HG03342 (cell line): ENCODE measurements around the gene IGF1.
"Not testable (repeated sequence)": the region's sequence is repeated elsewhere in the genome, so short reads cannot be mapped to it uniquely, and the experiment has no call there.

Experiments used
- ATAC-seq: cut with Tn5 transposase; IDR thresholded peaks from one replicate; pipeline ENCODE4 v1.9.1; 2021; ENCODE audit warnings: mild to moderate bottlenecking, moderate library complexity; ENCODE audit not compliant: unreplicated experiment

The IGF1 gene

GRCh38 chr12:102396276-102396675, 84.1 kb downstream of the IGF1 start:
- no peak for ATAC-seq

DNA sequence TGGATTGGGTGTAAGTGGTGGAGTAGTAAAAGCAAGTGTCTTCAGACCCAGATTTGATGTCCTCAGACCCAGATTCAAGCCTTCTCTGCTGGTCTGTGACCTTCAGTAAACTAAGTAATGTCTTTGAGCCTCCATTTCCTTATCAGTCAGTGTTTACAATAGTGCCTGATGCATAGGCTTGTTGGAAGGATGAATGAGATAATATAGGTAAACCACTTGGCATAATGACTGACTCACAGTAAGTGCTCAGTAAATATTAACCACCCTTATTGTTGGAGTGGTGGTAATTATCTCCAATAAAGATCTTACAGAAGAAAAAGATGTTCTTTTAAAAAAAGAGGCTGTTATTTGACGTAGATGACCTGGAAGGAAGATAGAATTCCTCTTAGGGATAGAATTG, 86.2 kb downstream of the IGF1 start:
- ATAC-seq, result no peak

DNA sequence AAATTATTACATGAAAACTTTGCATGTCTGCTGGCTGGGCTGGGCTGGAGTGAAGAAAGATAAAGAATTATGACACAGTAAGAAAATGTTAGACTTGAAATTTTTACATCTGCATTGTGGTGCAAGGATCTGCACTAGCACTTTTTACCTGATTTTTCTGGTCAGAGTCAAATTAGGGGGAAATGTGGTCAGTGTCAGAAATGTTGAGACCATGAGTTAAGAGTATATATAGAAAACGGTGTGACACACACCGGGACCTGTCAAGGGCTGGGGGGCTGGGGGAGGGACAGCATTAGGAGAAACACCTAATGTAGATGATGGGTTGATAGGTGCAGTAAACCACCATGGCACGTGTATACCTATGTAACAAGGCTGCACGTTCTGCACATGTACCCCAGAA, 90.3 kb downstream of the IGF1 start:
- ATAC-seq, result no peak

- no peak for ATAC-seq
These were observed 91.9 kb downstream of the IGF1 start for GRCh38 chr12:102388469-102388868.

DNA sequence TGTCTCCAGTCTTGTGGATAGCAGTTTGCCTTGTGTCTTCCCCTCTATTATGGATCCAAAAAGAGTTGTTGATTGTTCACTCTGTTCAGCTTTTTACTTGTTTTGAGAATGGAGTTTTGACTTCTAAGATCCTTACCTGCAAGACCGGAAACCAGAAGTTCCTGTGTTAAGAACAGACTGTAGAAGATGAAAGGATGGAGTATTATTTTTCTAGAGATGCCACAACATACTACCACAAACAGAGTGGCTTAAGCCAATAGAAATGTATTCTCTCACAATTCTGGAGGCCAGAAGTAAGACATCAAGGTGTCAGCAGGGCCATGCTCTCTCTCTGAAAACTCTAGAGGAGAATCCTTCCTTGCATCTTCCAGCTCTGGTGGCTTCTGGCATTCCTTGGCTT, 95.0 kb downstream of the IGF1 start:
- no peak for ATAC-seq

DNA sequence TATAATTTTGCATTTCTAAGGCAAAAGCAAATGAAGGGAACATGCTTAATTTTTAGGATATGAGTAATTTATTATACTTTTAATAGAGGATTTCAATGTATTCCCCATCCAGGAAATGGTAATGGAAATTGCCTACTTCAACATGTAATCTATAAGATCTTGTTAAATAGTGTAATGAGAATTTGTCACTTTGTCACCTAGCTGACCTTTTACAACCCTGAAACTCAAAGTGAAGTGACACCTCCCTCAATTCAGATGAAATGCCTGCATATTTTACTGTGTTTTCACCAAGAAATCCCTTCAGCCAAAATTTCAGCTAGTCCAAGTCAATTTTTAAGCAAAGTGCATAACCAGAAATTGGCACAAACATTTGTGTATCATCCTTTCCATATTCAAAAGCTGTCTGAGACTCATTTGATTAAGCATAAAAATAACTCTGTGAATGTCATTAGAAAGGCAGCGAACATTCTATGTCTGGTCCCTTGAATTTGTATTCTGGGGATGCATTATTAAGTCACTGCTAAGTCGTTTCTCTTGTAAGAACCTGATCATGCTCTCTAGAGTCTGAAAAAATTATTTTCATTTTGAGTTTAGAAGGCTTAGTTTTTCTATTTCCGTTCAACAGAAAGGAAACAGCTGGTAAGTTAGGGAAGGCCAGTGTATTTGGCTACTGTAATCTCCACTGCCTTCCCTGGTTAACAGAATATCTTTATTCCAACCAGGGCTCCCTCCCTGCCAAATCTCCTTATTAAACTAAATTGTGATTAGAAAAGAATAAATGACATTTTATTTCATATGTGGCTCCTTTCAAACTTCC, 100.8 kb downstream of the IGF1 start:
- ATAC-seq, result no peak

DNA sequence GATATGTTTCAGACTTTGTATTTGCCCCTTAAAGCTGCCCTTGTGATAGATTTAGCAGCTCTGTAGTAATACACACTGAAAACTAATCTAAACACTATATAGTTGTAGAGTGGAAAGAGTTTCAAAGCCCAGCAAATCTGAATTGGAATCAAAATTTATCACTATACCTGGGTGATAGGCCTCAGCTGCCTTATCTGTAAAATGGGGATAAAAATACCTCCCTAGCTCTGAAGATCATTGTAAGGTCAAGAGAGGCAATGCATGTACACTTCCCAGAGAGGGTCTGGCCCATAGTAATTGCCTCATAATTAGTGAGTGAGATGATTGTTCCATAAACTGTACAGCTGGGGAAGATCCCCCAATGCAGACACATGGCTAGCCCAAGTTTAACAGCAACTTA, 103.6 kb downstream of the IGF1 start:
- ATAC-seq, result no peak

GRCh38 chr12:102376181-102376747, 104.1 kb downstream of the IGF1 start:
- no peak for ATAC-seq

- ATAC-seq, result no peak
These were observed 106.2 kb downstream of the IGF1 start for GRCh38 chr12:102374190-102374589.

DNA sequence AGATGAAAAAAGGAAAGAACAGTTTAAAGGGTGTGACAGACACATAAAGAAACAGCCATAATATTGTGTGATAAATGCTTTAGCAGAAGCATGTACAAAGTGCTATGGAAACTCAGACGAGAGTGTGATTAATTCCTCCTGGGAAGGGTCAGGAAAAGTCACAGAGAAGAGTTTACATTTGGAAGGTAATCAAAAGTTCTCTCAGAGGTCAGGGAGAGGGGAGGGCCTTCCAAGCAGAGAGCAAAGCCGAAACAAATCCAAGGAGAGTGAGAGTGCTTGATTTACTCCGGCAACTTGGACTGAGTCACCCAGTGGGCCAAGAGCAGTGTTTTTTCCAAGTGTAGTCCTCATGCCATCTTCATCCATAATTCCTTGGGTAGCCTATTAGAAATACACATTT, 108.3 kb downstream of the IGF1 start:
- ATAC-seq, result no peak

GRCh38 chr12:102371165-102371564, 109.2 kb downstream of the IGF1 start:
- no peak for ATAC-seq

- ATAC-seq, result no peak
These were observed 110.5 kb downstream of the IGF1 start for GRCh38 chr12:102369876-102370275.

DNA sequence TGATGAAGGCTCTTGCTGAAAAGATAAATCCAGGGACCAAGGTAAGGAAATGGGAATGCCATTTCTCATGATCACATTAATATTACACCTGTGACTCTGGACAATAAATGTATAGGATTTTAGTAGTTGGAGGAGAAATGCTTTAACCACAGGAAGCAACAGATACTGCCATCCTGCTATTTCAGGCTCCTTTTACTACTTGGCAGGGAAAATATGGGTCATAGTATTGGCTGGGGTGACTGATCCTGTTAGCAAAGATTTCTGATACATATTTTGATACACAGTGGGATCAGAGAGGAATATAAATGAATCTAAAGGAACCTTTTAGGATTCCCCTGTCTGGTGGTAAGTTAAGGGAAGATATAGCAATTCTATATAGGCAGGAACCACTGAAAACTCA, 115.0 kb downstream of the IGF1 start:
- ATAC-seq, result no peak

DNA sequence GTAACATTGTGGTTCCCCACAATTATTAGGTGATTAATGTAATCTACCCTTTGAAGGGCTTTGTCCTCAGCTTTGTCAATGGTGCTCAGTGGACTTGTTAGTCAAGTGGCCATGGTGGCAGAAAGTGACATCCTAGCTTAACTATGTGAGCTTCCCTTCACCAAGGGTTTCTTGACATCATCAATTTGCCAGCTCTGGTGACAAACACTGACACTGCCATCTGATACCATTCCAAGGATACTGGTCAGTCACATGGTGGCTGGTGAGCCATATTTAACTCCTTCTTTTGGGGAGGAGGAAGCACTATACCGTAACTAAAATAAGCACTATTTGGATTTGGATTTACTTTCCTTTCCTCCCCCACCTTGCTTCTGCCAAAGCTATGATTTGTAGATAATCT, 115.7 kb downstream of the IGF1 start:
- ATAC-seq, result no peak

GRCh38 chr12:102356690-102357089, 123.7 kb downstream of the IGF1 start:
- no peak for ATAC-seq

DNA sequence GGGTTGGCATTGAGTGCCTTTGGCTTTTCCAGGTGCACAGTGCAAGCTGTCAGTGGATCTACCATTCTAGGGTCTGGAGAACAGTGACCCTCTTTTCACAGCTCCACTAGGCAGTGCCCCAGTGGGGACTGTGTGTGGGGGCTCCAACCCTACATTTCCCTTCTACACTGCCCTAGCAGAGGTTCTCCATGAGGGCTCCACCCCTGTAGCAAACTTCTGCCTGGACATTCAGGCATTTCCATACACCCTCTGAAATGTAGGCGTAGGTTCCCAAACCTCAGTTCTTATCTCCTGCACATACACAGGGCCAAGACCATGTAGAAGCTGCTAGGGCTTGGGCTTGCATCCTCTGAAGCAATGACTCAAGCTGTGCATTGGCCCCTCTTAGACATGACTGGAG, 126.1 kb downstream of the IGF1 start:
- not testable (repeated sequence) for ATAC-seq

DNA sequence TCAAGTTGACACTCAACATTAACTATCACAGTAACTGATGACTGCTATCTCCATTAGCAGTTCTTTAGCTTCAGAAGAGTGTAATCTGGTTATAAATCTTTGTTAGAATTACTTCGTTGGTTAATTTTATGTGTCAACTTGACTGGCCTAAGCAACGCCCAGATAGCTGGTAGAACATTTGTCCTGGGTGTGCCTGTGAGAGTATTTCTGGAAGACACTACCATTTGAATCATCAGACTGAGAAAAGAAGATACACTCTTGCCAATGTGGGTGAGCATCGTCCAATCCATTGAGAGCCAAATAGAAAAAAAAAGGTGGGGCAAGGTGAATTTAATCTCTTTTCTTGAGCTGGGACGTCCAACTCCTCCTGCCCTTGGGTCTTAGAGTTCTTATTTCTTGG, 129.0 kb downstream of the IGF1 start:
- ATAC-seq, result no peak

DNA sequence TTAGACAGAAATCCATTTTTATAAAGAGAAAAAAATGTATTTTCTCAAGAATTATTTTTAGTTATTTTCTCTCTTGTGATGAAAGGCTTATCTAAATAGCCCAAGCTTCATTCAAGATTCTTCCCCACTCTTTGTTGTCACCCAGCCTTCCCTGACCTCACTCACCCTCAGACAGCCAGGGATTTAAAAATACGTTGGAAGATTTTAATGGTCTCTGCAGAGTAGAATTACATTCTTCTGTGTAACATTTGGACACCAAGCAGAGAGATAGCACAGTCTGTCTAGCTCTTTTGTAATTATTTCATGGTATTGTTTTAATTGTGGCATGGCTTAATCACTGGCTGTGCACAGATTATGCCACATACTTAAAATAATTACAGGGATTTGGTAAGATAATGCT, 130.3 kb downstream of the IGF1 start:
- ATAC-seq, result no peak

GRCh38 chr12:102349079-102349478, 131.3 kb downstream of the IGF1 start:
- no peak for ATAC-seq

DNA sequence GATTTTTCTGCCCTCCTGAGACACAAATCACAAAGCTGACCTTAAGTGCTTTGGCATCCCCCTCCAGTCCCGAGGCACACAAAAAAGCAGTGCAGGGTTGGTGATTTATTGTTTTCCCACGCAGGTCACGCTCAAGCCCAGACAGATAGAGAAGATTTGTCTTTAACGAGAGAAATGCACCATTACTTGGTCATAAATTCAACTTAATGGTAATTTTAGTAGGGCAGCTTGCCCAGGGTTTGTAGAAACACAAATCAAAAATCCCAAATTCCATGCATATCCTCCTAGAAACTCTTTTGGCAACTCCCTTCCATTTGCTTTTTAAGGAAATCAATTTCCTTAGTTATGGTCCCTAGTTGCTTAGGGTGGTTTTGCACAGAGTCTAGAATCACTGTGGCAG, 132.6 kb downstream of the IGF1 start:
- ATAC-seq, result no peak
